Activated naive CD4-positive, alpha-beta T cell treated with anti-CD3 and anti-CD28 coated beads for 36 hours (primary cell): Measurements from ENCODE around the gene MRPL14. TPM values are rescaled to one million over a fixed set of nuclear protein-coding genes. Genes with fewer than 3 reads are reported as not detected.
"Not testable (repeated sequence)": the region's sequence is repeated elsewhere in the genome, so short reads cannot be mapped to it uniquely, and the experiment has no call there.

Source experiments
- CTCF ChIA-PET: fragments of 350-600 bp; sonication (Branson Sonifier 250); formaldehyde crosslinking; loops from one replicate; lab custom pipeline; 2021; ENCODE audit warnings: antibody characterized with exemption; lab: Charles Lee
- DNase-seq: peaks from one replicate; pipeline ENCODE4 v3.0.0-alpha.2; 2020
- H3K27ac Mint-ChIP-seq: one replicate; pipeline ENCODE4 v1.8.0; 2021; ENCODE audit warnings: mild to moderate bottlenecking, mixed read lengths
- H3K27me3 Mint-ChIP-seq: one replicate; pipeline ENCODE4 v1.8.0; 2021; ENCODE audit warnings: low read depth, mixed read lengths
- H3K36me3 Mint-ChIP-seq: one replicate; pipeline ENCODE4 v1.8.0; 2021; ENCODE audit warnings: low read depth, mixed read lengths
- H3K4me1 Mint-ChIP-seq: one replicate; pipeline ENCODE4 v1.8.0; 2021; ENCODE audit warnings: low read depth, mixed read lengths
- H3K4me3 Mint-ChIP-seq: one replicate; pipeline ENCODE4 v1.8.0; 2021; ENCODE audit warnings: mild to moderate bottlenecking, moderate library complexity, mixed read lengths
- H3K9me3 Mint-ChIP-seq: one replicate; pipeline ENCODE4 v1.8.0; 2021; ENCODE audit warnings: mixed read lengths
- intact Hi-C: fragments of 100-400 bp; cut with micrococcal nuclease; formaldehyde crosslinking; loops from one replicate; pipeline ENCODE4 v1.15.1; 2023
- total RNA-seq, 2 experiments: library from RNA; stranded (reverse); gene quantifications; one replicate each; pipeline ENCODE4 v1.2.3, GENCODE V29; 2021

Gene MRPL14
- total RNA-seq, 2 experiments from 2014 or later: 40.9 to 41.0 TPM

GRCh38 chr6:44147256-44147655 is 20.0 kb upstream of the MRPL14 start:
- Mint-ChIP-seq H3K27me3 (no peaks in the 10 kb centered on the region), H3K4me3 (no peak overlapping the region), H3K27ac (no peak overlapping the region), H3K36me3 (peaks cover 3% of the 10 kb centered on the region), H3K4me1 (no peaks in the 10 kb centered on the region), H3K9me3 (no peaks in the 10 kb centered on the region)
- CTCF ChIA-PET: no interaction called here
- intact Hi-C loops: no loop called here
- no peak for DNase-seq

GRCh38 chr6:44146685-44147084 is 19.4 kb upstream of the MRPL14 start:
- H3K36me3 Mint-ChIP-seq: peaks cover 3% of the 10 kb centered on the region
- no peak overlapping the region for H3K4me3 Mint-ChIP-seq
- no peak for DNase-seq
- H3K27me3 Mint-ChIP-seq: no peaks in the 10 kb centered on the region
- H3K4me1 Mint-ChIP-seq: no peaks in the 10 kb centered on the region
- CTCF ChIA-PET: no interaction called here
- no peaks in the 10 kb centered on the region for H3K9me3 Mint-ChIP-seq
- no peak overlapping the region for H3K27ac Mint-ChIP-seq
- intact Hi-C loops: no loop called here

- Mint-ChIP-seq H3K27me3 (no peaks in the 10 kb centered on the region), H3K36me3 (peaks cover 3% of the 10 kb centered on the region), H3K4me3 (no peak overlapping the region), H3K9me3 (no peaks in the 10 kb centered on the region), H3K4me1 (no peaks in the 10 kb centered on the region), H3K27ac (peak overlapping the region; percentile 5)
- DNase-seq: no peak
- intact Hi-C loops: no loop called here
- CTCF ChIA-PET: interaction anchor here (0.6 kb wide), 1 partner anchor 479 kb away, joined by 3 read pairs; no protein-coding TSS in a partner anchor
These were observed 18.6 kb upstream of the MRPL14 start for GRCh38 chr6:44145839-44146238.

GRCh38 chr6:44144536-44144935 is 17.3 kb upstream of the MRPL14 start:
- H3K27ac Mint-ChIP-seq, H3K4me1 Mint-ChIP-seq, H3K4me3 Mint-ChIP-seq, H3K9me3 Mint-ChIP-seq, DNase-seq, intact Hi-C loops, H3K36me3 Mint-ChIP-seq, H3K27me3 Mint-ChIP-seq: not testable (repeated sequence)
- CTCF ChIA-PET: interaction anchor here (0.6 kb wide), 1 partner anchor 16 kb away, joined by 3 read pairs; no protein-coding TSS in a partner anchor

- Mint-ChIP-seq H3K4me1 (no peaks in the 10 kb centered on the region), H3K4me3 (no peak overlapping the region), H3K9me3 (no peaks in the 10 kb centered on the region), H3K27ac (no peak overlapping the region), H3K36me3 (peaks cover 3% of the 10 kb centered on the region), H3K27me3 (no peaks in the 10 kb centered on the region)
- intact Hi-C loops: no loop called here
- no peak for DNase-seq
- CTCF ChIA-PET: no interaction called here
These were observed 16.5 kb upstream of the MRPL14 start for GRCh38 chr6:44143731-44144130.

- no peaks in the 10 kb centered on the region for H3K27me3 Mint-ChIP-seq
- intact Hi-C loops: no loop called here
- no peak for DNase-seq
- peaks cover 3% of the 10 kb centered on the region for H3K36me3 Mint-ChIP-seq
- H3K4me3 Mint-ChIP-seq: no peak overlapping the region
- no peaks in the 10 kb centered on the region for H3K9me3 Mint-ChIP-seq
- no peak overlapping the region for H3K27ac Mint-ChIP-seq
- no peaks in the 10 kb centered on the region for H3K4me1 Mint-ChIP-seq
- CTCF ChIA-PET: interaction anchor here (0.6 kb wide), 1 partner anchor 70 kb away, joined by 3 read pairs; no protein-coding TSS in a partner anchor
These were observed 15.6 kb upstream of the MRPL14 start for GRCh38 chr6:44142835-44143234.

GRCh38 chr6:44139351-44139743 is 12.1 kb upstream of the MRPL14 start:
- intact Hi-C loops: no loop called here

GRCh38 chr6:44138717-44139350 is 11.6 kb upstream of the MRPL14 start:
- H3K4me3 Mint-ChIP-seq: no peak overlapping the region
- no peak overlapping the region for H3K27ac Mint-ChIP-seq
- H3K4me1 Mint-ChIP-seq: no peaks in the 10 kb centered on the region
- CTCF ChIA-PET: interaction anchor here (0.7 kb wide), 1 partner anchor 34 kb away, joined by 3 read pairs; no protein-coding TSS in a partner anchor
- H3K27me3 Mint-ChIP-seq: no peaks in the 10 kb centered on the region
- DNase-seq: no peak
- intact Hi-C loops: no loop called here
- H3K36me3 Mint-ChIP-seq: peaks cover 3% of the 10 kb centered on the region
- no peaks in the 10 kb centered on the region for H3K9me3 Mint-ChIP-seq

More at GRCh38 chr6:44139351-44139743, 12.1 kb upstream of the MRPL14 start:
- no peak overlapping the region for H3K4me3 Mint-ChIP-seq
- H3K9me3 Mint-ChIP-seq: no peaks in the 10 kb centered on the region
- H3K27ac Mint-ChIP-seq: no peak overlapping the region
- CTCF ChIA-PET: interaction anchor here (0.7 to 1.0 kb wide), 2 partner anchors 34 to 42 kb away, joined by 3 read pairs; no protein-coding TSS in a partner anchor
- H3K36me3 Mint-ChIP-seq: peaks cover 5% of the 10 kb centered on the region
- no peak for DNase-seq
- H3K27me3 Mint-ChIP-seq: no peaks in the 10 kb centered on the region
- no peaks in the 10 kb centered on the region for H3K4me1 Mint-ChIP-seq

- H3K4me3 Mint-ChIP-seq: no peak overlapping the region
- intact Hi-C loops: no loop called here
- no peaks in the 10 kb centered on the region for H3K9me3 Mint-ChIP-seq
- DNase-seq: no peak
- H3K27ac Mint-ChIP-seq: no peak overlapping the region
- CTCF ChIA-PET: no interaction called here
- H3K4me1 Mint-ChIP-seq: peaks cover 3% of the 10 kb centered on the region
- H3K36me3 Mint-ChIP-seq: peaks cover 2% of the 10 kb centered on the region
- H3K27me3 Mint-ChIP-seq: no peaks in the 10 kb centered on the region
These were observed 8.6 kb upstream of the MRPL14 start for GRCh38 chr6:44135875-44136274.

GRCh38 chr6:44135173-44135758 is 8.0 kb upstream of the MRPL14 start:
- H3K4me1 Mint-ChIP-seq: peaks cover 3% of the 10 kb centered on the region
- H3K27me3 Mint-ChIP-seq: no peaks in the 10 kb centered on the region
- H3K4me3 Mint-ChIP-seq: no peak overlapping the region
- CTCF ChIA-PET: no interaction called here
- intact Hi-C loops: no loop called here
- DNase-seq: no peak
- no peaks in the 10 kb centered on the region for H3K9me3 Mint-ChIP-seq
- H3K36me3 Mint-ChIP-seq: peaks cover 2% of the 10 kb centered on the region
- no peak overlapping the region for H3K27ac Mint-ChIP-seq

GRCh38 chr6:44133981-44134711 is 6.9 kb upstream of the MRPL14 start:
- no peaks in the 10 kb centered on the region for H3K9me3 Mint-ChIP-seq
- CTCF ChIA-PET: interaction anchor here (1.9 kb wide), 1 partner anchor 20 kb away, joined by 5 read pairs; no protein-coding TSS in a partner anchor
- peaks cover 3% of the 10 kb centered on the region for H3K4me1 Mint-ChIP-seq
- no peak overlapping the region for H3K27ac Mint-ChIP-seq
- intact Hi-C loops: no loop called here
- peaks cover 2% of the 10 kb centered on the region for H3K36me3 Mint-ChIP-seq
- no peaks in the 10 kb centered on the region for H3K27me3 Mint-ChIP-seq
- no peak for DNase-seq
- no peak overlapping the region for H3K4me3 Mint-ChIP-seq
